Smooth muscle cell (in vitro differentiated cells): ENCODE data around the gene ZNF439. TPM values are rescaled to one million over a fixed set of nuclear protein-coding genes. Genes with fewer than 3 reads are reported as not detected.
A peak's percentile ranks its signal among the peaks of the same experiment; 100 is the strongest.

Source experiments
- DNase-seq: peaks from one replicate; lab custom pipeline; 2025; ENCODE audit not compliant: unreplicated experiment; lab: John Stamatoyannopoulos, UW
- H2AFZ ChIP-seq: fragments of 200-600 bp; sonication (generic); 2 replicates; pipeline ENCODE4 v1.6.0; 2016; ENCODE audit warnings: antibody characterized with exemption, low read depth, mild to moderate bottlenecking
- H3F3A ChIP-seq: fragments of 200-600 bp; sonication (generic); 2 replicates; pipeline ENCODE4 v1.6.0; 2017; ENCODE audit warnings: antibody characterized with exemption, low read depth
- H3K27ac ChIP-seq: fragments of 200-600 bp; sonication (generic); 2 replicates; pipeline ENCODE4 v1.5.1; 2016; ENCODE audit warnings: low read depth, mild to moderate bottlenecking
- H3K27me3 ChIP-seq: fragments of 200-600 bp; sonication (generic); 2 replicates; pipeline ENCODE4 v1.6.1; 2016; ENCODE audit warnings: low read depth, mild to moderate bottlenecking
- H3K36me3 ChIP-seq: fragments of 200-600 bp; sonication (generic); 2 replicates; pipeline ENCODE4 v1.5.1; 2016; ENCODE audit warnings: low read depth
- H3K4me1 ChIP-seq: fragments of 200-600 bp; sonication (generic); 2 replicates; pipeline ENCODE4 v1.5.1; 2016; ENCODE audit warnings: low read depth
- H3K4me2 ChIP-seq: fragments of 200-600 bp; sonication (generic); 2 replicates; pipeline ENCODE4 v1.6.0; 2016; ENCODE audit warnings: mild to moderate bottlenecking
- H3K4me3 ChIP-seq: fragments of 200-600 bp; sonication (generic); 2 replicates; pipeline ENCODE4 v1.5.1; 2016; ENCODE audit warnings: mild to moderate bottlenecking
- H3K79me2 ChIP-seq: fragments of 200-600 bp; sonication (generic); 2 replicates; pipeline ENCODE4 v1.6.0; 2016; ENCODE audit warnings: low read depth, mild to moderate bottlenecking
- H3K9ac ChIP-seq: fragments of 200-600 bp; sonication (generic); 2 replicates; pipeline ENCODE4 v1.6.0; 2016; ENCODE audit warnings: low read depth
- H3K9me3 ChIP-seq: fragments of 200-600 bp; sonication (generic); replicated peaks from 2 replicates; pipeline ENCODE4 v1.5.1; 2016; ENCODE audit warnings: low read depth
- H4K20me1 ChIP-seq: fragments of 200-600 bp; sonication (generic); 2 replicates; pipeline ENCODE4 v1.6.0; 2016; ENCODE audit warnings: low read depth
- WGBS: methylation state at CpG from one replicate; pipeline ENCODE4 v1.1.7; 2016; ENCODE audit warnings: low lambda C conversion rate; 5-methylcytosine and 5-hydroxymethylcytosine counted together
- polyA plus RNA-seq: library from polyadenylated mRNA; unstranded; fragments of >200 nt; fragmentation: Nextera tagmentation; extraction: Ambion mirVana; gene quantifications from 2 replicates; pipeline ENCODE4 v1.2.1, GENCODE V29; 2016
- total RNA-seq: library from RNA; depleted of rRNA; stranded (reverse); fragments of >200 nt; gene quantifications from 2 replicates; pipeline ENCODE4 v1.2.3, GENCODE V29; 2014
- TF ChIP-seq, protein P1 (sequence below): fragments of 200-600 bp; sonication (generic); IDR thresholded peaks from 2 replicates; pipeline ENCODE4 v1.5.1; 2017; ENCODE audit warnings: borderline replicate concordance, mild to moderate bottlenecking, antibody characterized with exemption; ENCODE audit not compliant: insufficient read depth, poor library complexity, severe bottlenecking

The ZNF439 gene
- total and polyA plus RNA-seq, 2 experiments from 2014 or later: 1.4 to 1.9 TPM

DNA sequence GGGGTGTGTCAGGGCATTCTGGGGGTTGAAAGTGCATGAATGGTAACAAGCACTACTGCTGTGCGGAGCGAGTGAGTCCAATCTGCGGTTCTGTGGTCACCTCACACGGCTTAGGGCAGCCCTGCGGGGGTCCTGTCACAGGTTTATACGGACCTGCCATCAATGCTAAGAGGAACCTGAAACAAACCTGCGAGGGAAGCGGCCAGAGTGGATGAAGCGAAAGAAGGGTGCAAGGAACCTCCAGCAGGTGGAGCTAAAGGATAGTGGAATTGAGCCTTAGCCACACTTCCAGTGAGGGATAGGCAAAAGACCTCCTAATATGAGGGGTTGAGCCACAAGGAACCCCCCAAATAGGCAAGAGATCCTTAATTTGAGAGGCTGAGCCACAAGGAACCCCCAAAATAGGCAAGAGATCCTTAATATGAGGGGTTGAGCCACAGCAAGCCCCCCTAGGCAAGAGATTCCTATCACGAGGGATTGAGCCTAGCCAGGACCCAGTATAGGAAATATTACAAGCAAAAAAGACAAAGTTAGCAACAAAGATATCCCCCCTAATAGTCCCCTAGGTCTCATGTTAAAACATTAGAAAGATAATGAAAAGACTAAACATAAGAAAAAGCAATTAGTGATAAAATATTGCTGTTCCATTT is 32.8 kb downstream of the ZNF439 start:
- Histone ChIP-seq H3K36me3 (no peaks in the 10 kb centered on the region), H3K79me2 (no peaks in the 10 kb centered on the region), H4K20me1 (no peaks in the 10 kb centered on the region), H3F3A (no peaks in the 10 kb centered on the region), H3K9ac (no peak overlapping the region), H2AFZ (no peak overlapping the region), H3K4me3 (no peak overlapping the region), H3K4me1 (no peaks in the 10 kb centered on the region), H3K9me3 (no peaks in the 10 kb centered on the region), H3K4me2 (peak overlapping the region; percentile 60), H3K27me3 (no peaks in the 10 kb centered on the region), H3K27ac (no peak overlapping the region)
- WGBS: 12% methylated on average over 10 of the region's 10 CpGs
- DNase-seq: peak; percentile 8
- TF ChIP-seq, protein P1, sequence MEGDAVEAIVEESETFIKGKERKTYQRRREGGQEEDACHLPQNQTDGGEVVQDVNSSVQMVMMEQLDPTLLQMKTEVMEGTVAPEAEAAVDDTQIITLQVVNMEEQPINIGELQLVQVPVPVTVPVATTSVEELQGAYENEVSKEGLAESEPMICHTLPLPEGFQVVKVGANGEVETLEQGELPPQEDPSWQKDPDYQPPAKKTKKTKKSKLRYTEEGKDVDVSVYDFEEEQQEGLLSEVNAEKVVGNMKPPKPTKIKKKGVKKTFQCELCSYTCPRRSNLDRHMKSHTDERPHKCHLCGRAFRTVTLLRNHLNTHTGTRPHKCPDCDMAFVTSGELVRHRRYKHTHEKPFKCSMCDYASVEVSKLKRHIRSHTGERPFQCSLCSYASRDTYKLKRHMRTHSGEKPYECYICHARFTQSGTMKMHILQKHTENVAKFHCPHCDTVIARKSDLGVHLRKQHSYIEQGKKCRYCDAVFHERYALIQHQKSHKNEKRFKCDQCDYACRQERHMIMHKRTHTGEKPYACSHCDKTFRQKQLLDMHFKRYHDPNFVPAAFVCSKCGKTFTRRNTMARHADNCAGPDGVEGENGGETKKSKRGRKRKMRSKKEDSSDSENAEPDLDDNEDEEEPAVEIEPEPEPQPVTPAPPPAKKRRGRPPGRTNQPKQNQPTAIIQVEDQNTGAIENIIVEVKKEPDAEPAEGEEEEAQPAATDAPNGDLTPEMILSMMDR: peak; percentile 72

DNA sequence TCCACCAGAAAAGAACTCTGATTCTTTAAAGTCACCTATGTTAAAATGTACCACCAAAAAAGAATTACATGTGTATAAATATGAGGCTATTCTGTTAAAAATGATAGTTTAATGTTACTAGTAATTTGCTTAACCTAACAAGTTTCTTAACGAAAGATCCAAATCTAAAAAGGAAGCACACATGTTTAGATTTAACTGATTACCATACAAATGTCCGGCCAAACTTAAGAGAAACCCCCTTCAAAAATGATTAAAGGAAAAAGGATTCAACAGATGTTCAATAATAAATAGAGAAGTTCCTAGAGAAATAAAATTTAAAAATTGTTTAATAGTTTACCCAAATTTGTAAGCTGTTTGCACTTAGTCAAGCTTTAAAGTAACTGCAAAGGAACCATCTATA is 34.1 kb downstream of the ZNF439 start:
- no peaks in the 10 kb centered on the region for H3K36me3 ChIP-seq
- no peaks in the 10 kb centered on the region for H3F3A ChIP-seq
- no peak overlapping the region for H2AFZ ChIP-seq
- peaks cover 3% of the 10 kb centered on the region for H3K4me1 ChIP-seq
- H4K20me1 ChIP-seq: no peaks in the 10 kb centered on the region
- no peak overlapping the region for H3K4me2 ChIP-seq
- H3K4me3 ChIP-seq: no peak overlapping the region
- H3K27me3 ChIP-seq: no peaks in the 10 kb centered on the region
- 96% methylated on average over 2 of the region's 2 CpGs for whole genome bisulfite sequencing
- H3K9ac ChIP-seq: no peak overlapping the region
- TF ChIP-seq, protein P1: no peak
- H3K27ac ChIP-seq: no peak overlapping the region
- no peaks in the 10 kb centered on the region for H3K9me3 ChIP-seq
- no peaks in the 10 kb centered on the region for H3K79me2 ChIP-seq
- no peak for DNase-seq

DNA sequence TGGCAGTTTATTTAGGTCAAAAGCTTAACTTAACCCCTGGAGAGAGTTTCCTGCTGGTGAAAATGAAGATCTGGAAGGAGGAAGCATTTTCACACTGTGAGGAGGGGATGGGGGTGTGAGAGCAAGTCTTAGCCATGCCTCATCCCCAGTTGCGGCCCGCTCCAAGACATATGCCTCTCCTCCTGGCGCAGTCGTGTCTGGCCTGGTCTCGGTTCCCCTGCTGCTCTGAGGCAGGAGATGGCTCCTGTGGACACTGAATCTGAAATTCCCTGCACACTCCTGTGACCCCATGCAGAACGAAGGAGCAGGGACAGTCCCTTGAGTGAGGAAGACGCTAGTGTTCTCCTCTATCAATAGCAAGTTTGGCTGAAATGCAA is 38.7 kb downstream of the ZNF439 start:
- Histone ChIP-seq H3F3A (no peaks in the 10 kb centered on the region), H3K4me2 (peak overlapping the region; percentile 87), H3K27me3 (no peaks in the 10 kb centered on the region), H3K4me1 (peaks cover 17% of the 10 kb centered on the region), H3K4me3 (peak overlapping the region; percentile 80), H2AFZ (peak overlapping the region; percentile 92), H3K9ac (no peak overlapping the region), H4K20me1 (no peaks in the 10 kb centered on the region), H3K79me2 (peaks cover 21% of the 10 kb centered on the region), H3K27ac (peak overlapping the region; percentile 79), H3K9me3 (no peaks in the 10 kb centered on the region), H3K36me3 (no peaks in the 10 kb centered on the region)
- TF ChIP-seq, protein P1: no peak
- no peak for DNase-seq
- WGBS: 11% methylated on average over 7 of the region's 7 CpGs
